Mesendoderm (in vitro differentiated cells): ENCODE results near the gene MT1X.

ENCODE experiments used
- DNase-seq: peaks from one replicate; pipeline ENCODE4 v3.0.0; 2013
- H2AK5ac ChIP-seq: 2 replicates; pipeline ENCODE4 v1.6.1; 2013; ENCODE audit warnings: low read length, inconsistent platforms
- H2BK120ac ChIP-seq: 2 replicates; pipeline ENCODE4 v1.6.1; 2013; ENCODE audit warnings: low read depth, mild to moderate bottlenecking, low read length, moderate library complexity, mixed read lengths
- H2BK15ac ChIP-seq: replicated peaks from 2 replicates; pipeline ENCODE4 v1.6.1; 2013; ENCODE audit warnings: low read depth, mild to moderate bottlenecking, moderate library complexity
- H2BK5ac ChIP-seq: 2 replicates; pipeline ENCODE4 v1.6.1; 2013; ENCODE audit warnings: low read length, inconsistent platforms
- H3K18ac ChIP-seq: 2 replicates; pipeline ENCODE4 v1.6.1; 2013; ENCODE audit warnings: mild to moderate bottlenecking, low read length, mixed read lengths
- H3K23ac ChIP-seq: one replicate; pipeline ENCODE4 v1.6.1; 2013; ENCODE audit warnings: low read length
- H3K27ac ChIP-seq: 2 replicates; pipeline ENCODE4 v1.5.1; 2013; ENCODE audit warnings: low read depth, mild to moderate bottlenecking, inconsistent platforms, low read length, moderate library complexity
- H3K27me3 ChIP-seq: 2 replicates; pipeline ENCODE4 v1.6.1; 2013; ENCODE audit warnings: low read length, control low read depth, mild to moderate bottlenecking, inconsistent platforms; ENCODE audit not compliant: insufficient read depth, poor library complexity
- H3K36me3 ChIP-seq: 2 replicates; pipeline ENCODE4 v1.6.1; 2013; ENCODE audit warnings: low read length, inconsistent platforms; ENCODE audit not compliant: control insufficient read depth, insufficient read depth
- H3K4ac ChIP-seq: one replicate; pipeline ENCODE4 v1.6.1; 2013; ENCODE audit warnings: low read depth, mild to moderate bottlenecking, low read length, moderate library complexity
- H3K4me1 ChIP-seq: 2 replicates; pipeline ENCODE4 v1.6.1; 2013; ENCODE audit warnings: low read depth, low read length, inconsistent platforms; ENCODE audit not compliant: control insufficient read depth
- H3K4me2 ChIP-seq: 2 replicates; pipeline ENCODE4 v1.6.1; 2013; ENCODE audit warnings: low read length
- H3K4me3 ChIP-seq: 2 replicates; pipeline ENCODE4 v1.5.1; 2013; ENCODE audit warnings: mild to moderate bottlenecking, low read length
- H3K56ac ChIP-seq: one replicate; pipeline ENCODE4 v1.6.1; 2013; ENCODE audit warnings: low read length
- H3K79me1 ChIP-seq: 2 replicates; pipeline ENCODE4 v1.6.1; 2013; ENCODE audit warnings: low read length, inconsistent platforms
- H3K79me2 ChIP-seq: 2 replicates; pipeline ENCODE4 v1.6.1; 2013; ENCODE audit warnings: mild to moderate bottlenecking, low read length; ENCODE audit not compliant: control insufficient read depth, insufficient read depth
- H3K9ac ChIP-seq: 2 replicates; pipeline ENCODE4 v1.6.1; 2013; ENCODE audit warnings: low read length, inconsistent platforms
- H4K5ac ChIP-seq: one replicate; pipeline ENCODE4 v1.6.1; 2013; ENCODE audit warnings: low read length
- H4K8ac ChIP-seq: one replicate; pipeline ENCODE4 v1.6.1; 2013; ENCODE audit warnings: low read depth, mild to moderate bottlenecking, control low read depth, low read length, moderate library complexity
- WGBS: extraction: QIAGEN DNeasy Blood & Tissue Kit; methylation state at CpG from one replicate; pipeline ENCODE4 v1.1.7; 2013; ENCODE audit warnings: low lambda C conversion rate, missing lambda C conversion rate; ENCODE audit not compliant: insufficient coverage; ENCODE audit errors: extremely low coverage; 5-methylcytosine and 5-hydroxymethylcytosine counted together

The MT1X gene

GRCh38 chr16:56726283-56726682 is 44.0 kb downstream of the MT1X start:
- Histone ChIP-seq H2AK5ac (no peak overlapping the region), H2BK15ac (no peak overlapping the region), H2BK5ac (no peak overlapping the region), H3K56ac (no peak overlapping the region), H4K8ac (no peak overlapping the region), H3K4ac (no peak overlapping the region), H3K27ac (no peak overlapping the region), H3K4me3 (no peak overlapping the region), H3K23ac (no peak overlapping the region), H2BK120ac (no peak overlapping the region), H3K4me1 (no peaks in the 10 kb centered on the region), H3K9ac (no peak overlapping the region), H3K36me3 (no peaks in the 10 kb centered on the region), H3K27me3 (no peaks in the 10 kb centered on the region), H3K18ac (no peak overlapping the region), H3K4me2 (no peak overlapping the region), H4K5ac (no peak overlapping the region), H3K79me2 (peaks cover 11% of the 10 kb centered on the region), H3K79me1 (peaks cover 4% of the 10 kb centered on the region)
- WGBS = no CpG with 5 or more reads among the region's 2 CpGs
- no peak for DNase-seq

- no peak overlapping the region for H4K8ac ChIP-seq
- H3K56ac ChIP-seq = no peak overlapping the region
- no peak overlapping the region for H3K9ac ChIP-seq
- H2BK120ac ChIP-seq = no peak overlapping the region
- no peak overlapping the region for H2BK5ac ChIP-seq
- peaks cover 17% of the 10 kb centered on the region for H3K79me2 ChIP-seq
- no peak overlapping the region for H3K27ac ChIP-seq
- H3K4ac ChIP-seq = no peak overlapping the region
- H3K79me1 ChIP-seq = peaks cover 7% of the 10 kb centered on the region
- no peak overlapping the region for H3K4me3 ChIP-seq
- H3K23ac ChIP-seq = no peak overlapping the region
- H3K4me1 ChIP-seq = no peaks in the 10 kb centered on the region
- H2BK15ac ChIP-seq = no peak overlapping the region
- no peak for DNase-seq
- H3K27me3 ChIP-seq = no peaks in the 10 kb centered on the region
- H2AK5ac ChIP-seq = no peak overlapping the region
- WGBS = no CpG with 5 or more reads among the region's 6 CpGs
- H3K36me3 ChIP-seq = no peaks in the 10 kb centered on the region
- H4K5ac ChIP-seq = no peak overlapping the region
- H3K18ac ChIP-seq = no peak overlapping the region
- no peak overlapping the region for H3K4me2 ChIP-seq
Observed at GRCh38 chr16:56726926-56727325, 44.7 kb downstream of the MT1X start.

DNA sequence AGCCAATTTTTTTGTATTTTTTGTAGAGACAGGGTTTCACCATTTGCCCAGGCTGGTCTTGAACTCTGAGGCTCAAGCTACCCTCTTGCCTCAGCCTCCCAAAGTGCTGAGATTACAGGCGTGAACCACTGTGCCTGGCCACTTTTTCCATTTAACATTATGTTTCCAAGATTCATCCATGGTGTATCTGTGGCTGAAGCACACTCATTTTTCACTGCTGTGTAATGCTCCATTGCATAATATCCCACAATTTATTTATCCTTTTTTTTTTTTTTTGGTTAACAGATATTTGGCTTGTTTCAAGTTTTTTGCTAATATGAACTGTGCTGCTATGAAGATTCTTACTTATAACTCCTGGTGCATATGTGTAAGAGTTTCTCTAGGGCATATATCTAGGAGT is 45.8 kb downstream of the MT1X start:
- no peaks in the 10 kb centered on the region for H3K36me3 ChIP-seq
- H2BK5ac ChIP-seq = no peak overlapping the region
- WGBS = no CpG with 5 or more reads among the region's 1 CpG
- DNase-seq = no peak
- H3K23ac ChIP-seq = no peak overlapping the region
- H3K79me1 ChIP-seq = peaks cover 18% of the 10 kb centered on the region
- no peak overlapping the region for H4K5ac ChIP-seq
- H2BK15ac ChIP-seq = no peak overlapping the region
- no peaks in the 10 kb centered on the region for H3K27me3 ChIP-seq
- no peak overlapping the region for H3K56ac ChIP-seq
- H2AK5ac ChIP-seq = no peak overlapping the region
- no peak overlapping the region for H3K4me2 ChIP-seq
- H3K4me3 ChIP-seq = no peak overlapping the region
- no peak overlapping the region for H3K18ac ChIP-seq
- no peak overlapping the region for H3K4ac ChIP-seq
- H3K9ac ChIP-seq = no peak overlapping the region
- H3K4me1 ChIP-seq = no peaks in the 10 kb centered on the region
- H4K8ac ChIP-seq = no peak overlapping the region
- H3K79me2 ChIP-seq = peaks cover 28% of the 10 kb centered on the region
- H2BK120ac ChIP-seq = no peak overlapping the region
- no peak overlapping the region for H3K27ac ChIP-seq

GRCh38 chr16:56728980-56729734 is 46.9 kb downstream of the MT1X start:
- H3K79me2 ChIP-seq = peaks cover 38% of the 10 kb centered on the region
- peak overlapping the region; percentile 79 for H3K9ac ChIP-seq
- peak overlapping the region; percentile 31 for H4K8ac ChIP-seq
- H2AK5ac ChIP-seq = no peak overlapping the region
- H3K36me3 ChIP-seq = peaks cover 1% of the 10 kb centered on the region
- WGBS = no CpG with 5 or more reads among the region's 8 CpGs
- H4K5ac ChIP-seq = no peak overlapping the region
- no peak overlapping the region for H2BK5ac ChIP-seq
- H3K4ac ChIP-seq = no peak overlapping the region
- peak overlapping the region; percentile 42 for H3K4me2 ChIP-seq
- no peak overlapping the region for H2BK120ac ChIP-seq
- no peaks in the 10 kb centered on the region for H3K27me3 ChIP-seq
- H3K27ac ChIP-seq = no peak overlapping the region
- DNase-seq = no peak
- H3K23ac ChIP-seq = no peak overlapping the region
- peaks cover 27% of the 10 kb centered on the region for H3K79me1 ChIP-seq
- H3K4me1 ChIP-seq = no peaks in the 10 kb centered on the region
- H3K56ac ChIP-seq = peak overlapping the region; percentile 87
- peak overlapping the region; percentile 64 for H3K4me3 ChIP-seq
- H2BK15ac ChIP-seq = no peak overlapping the region
- H3K18ac ChIP-seq = peak overlapping the region; percentile 41

- Histone ChIP-seq H3K4ac (no peak within 1 kb of the TSS), H3K4me2 (peak within 1 kb of the TSS; percentile 61), H3K79me1 (peaks cover 34% of the 10 kb centered on the region), H3K4me1 (no peaks in the 10 kb centered on the region), H3K27me3 (no peaks in the 10 kb centered on the region), H3K23ac (no peak within 1 kb of the TSS), H3K18ac (peak within 1 kb of the TSS; percentile 41), H3K9ac (peak within 1 kb of the TSS; percentile 79), H2BK15ac (no peak within 1 kb of the TSS), H2AK5ac (no peak within 1 kb of the TSS), H3K56ac (peak within 1 kb of the TSS; percentile 99), H4K8ac (no peak within 1 kb of the TSS), H3K36me3 (peaks cover 3% of the 10 kb centered on the region), H3K4me3 (peak within 1 kb of the TSS; percentile 81), H3K79me2 (peaks cover 47% of the 10 kb centered on the region), H2BK5ac (no peak within 1 kb of the TSS), H4K5ac (no peak within 1 kb of the TSS), H3K27ac (peak within 1 kb of the TSS; percentile 13), H2BK120ac (no peak within 1 kb of the TSS)
- DNase-seq = peak; percentile 97
- no CpG with 5 or more reads among the region's 70 CpGs for WGBS
Observed at GRCh38 chr16:56729735-56730662, 47.7 kb downstream of the MT1X start, which contains the start of gene NUP93. TSS of gene NUP93 (plus strand) at chr16:56730129. CDS start at chr16:56748248, 18,119 bp downstream.
